Cardiac septum (tissue), 1 donor: Measurements from ENCODE around the gene ATF6. TPM values are rescaled to one million over a fixed set of nuclear protein-coding genes. Genes with fewer than 3 reads are reported as not detected.

Experiments
- DNase-seq: peaks from one replicate; pipeline ENCODE4 v3.0.0-alpha.2; 2020; ENCODE audit warnings: low spot score
- intact Hi-C: fragments of 100-400 bp; cut with DNase I; formaldehyde crosslinking; loops from one replicate; pipeline ENCODE4 v1.14.0; 2022
- total RNA-seq: library from RNA; stranded (reverse); fragmentation: NEBNext Ultra II Directional; extraction: Animal tissue kit (Norgen Biotek cat#: 25700); gene quantifications from one replicate; pipeline ENCODE4 v1.2.1, GENCODE V29; 2021
- donor health status: DM: no; HTN: no; CAD: no.

Gene ATF6
- total RNA-seq, 1 donor from 2014 or later, result 14.9 TPM

GRCh38 chr1:161915051-161915503 lies 149.0 kb downstream of the ATF6 start:
- no peak for DNase-seq
- intact Hi-C loops, result no loop called here

- no peak for DNase-seq
- intact Hi-C loops, result no loop called here
Observed at GRCh38 chr1:161915978-161916377, 149.9 kb downstream of the ATF6 start.

- intact Hi-C loops, result no loop called here
Observed at GRCh38 chr1:161919229-161919628, 153.1 kb downstream of the ATF6 start.

GRCh38 chr1:161921491-161921890 lies 155.4 kb downstream of the ATF6 start:
- intact Hi-C loops, result no loop called here
- no peak for DNase-seq

More at GRCh38 chr1:161919229-161919628, 153.1 kb downstream of the ATF6 start:
- DNase-seq, result no peak

- intact Hi-C loops, result no loop called here
- no peak for DNase-seq
Observed at GRCh38 chr1:161921990-161922389, 155.9 kb downstream of the ATF6 start.

GRCh38 chr1:161928056-161928455 lies 161.9 kb downstream of the ATF6 start:
- intact Hi-C loops, result no loop called here
- DNase-seq, result no peak

- intact Hi-C loops, result no loop called here
- DNase-seq, result no peak
Observed at GRCh38 chr1:161929137-161929536, 163.0 kb downstream of the ATF6 start.

GRCh38 chr1:161930064-161930463 lies 163.9 kb downstream of the ATF6 start:
- intact Hi-C loops, result no loop called here
- no peak for DNase-seq

GRCh38 chr1:161932668-161933067 lies 166.5 kb downstream of the ATF6 start:
- intact Hi-C loops, result no loop called here
- no peak for DNase-seq

- intact Hi-C loops, result no loop called here
- DNase-seq, result no peak
Observed at GRCh38 chr1:161933592-161934588, 167.8 kb downstream of the ATF6 start.

GRCh38 chr1:161935264-161935663 lies 169.1 kb downstream of the ATF6 start:
- intact Hi-C loops, result no loop called here
- DNase-seq, result no peak

GRCh38 chr1:161936786-161937185 lies 170.7 kb downstream of the ATF6 start:
- no peak for DNase-seq
- intact Hi-C loops, result no loop called here

GRCh38 chr1:161940866-161941591 lies 174.9 kb downstream of the ATF6 start:
- no peak for DNase-seq
- intact Hi-C loops, result no loop called here

GRCh38 chr1:161941726-161942436 lies 175.8 kb downstream of the ATF6 start:
- no peak for DNase-seq
- intact Hi-C loops, result no loop called here

- DNase-seq, result no peak
- intact Hi-C loops, result no loop called here
Observed at GRCh38 chr1:161943737-161944136, 177.6 kb downstream of the ATF6 start.

- intact Hi-C loops, result no loop called here
- no peak for DNase-seq
Observed at GRCh38 chr1:161944381-161944780, 178.3 kb downstream of the ATF6 start.

GRCh38 chr1:161945306-161946060 lies 179.4 kb downstream of the ATF6 start:
- intact Hi-C loops, result no loop called here
- DNase-seq, result no peak

- no peak for DNase-seq
- intact Hi-C loops, result no loop called here
Observed at GRCh38 chr1:161946071-161946987, 180.2 kb downstream of the ATF6 start.
